NCI-H187 treated with DMSO at 0.1 percent for 48 hours (cell line): ENCODE data around the gene VTCN1.
A peak's percentile ranks its signal among the peaks of the same experiment; 100 is the strongest.
"Not testable (repeated sequence)": the region's sequence is repeated elsewhere in the genome, so short reads cannot be mapped to it uniquely, and the experiment has no call there.

Experiments
- DNase-seq: peaks from one replicate; lab custom pipeline; 2025; lab: John Stamatoyannopoulos, UW

The VTCN1 gene

GRCh38 chr1:117166076-117166475 lies 44.7 kb downstream of the VTCN1 start:
- no peak for DNase-seq

- DNase-seq = no peak
Measured at GRCh38 chr1:117164209-117164608, 46.5 kb downstream of the VTCN1 start.

GRCh38 chr1:117162816-117163215 lies 47.9 kb downstream of the VTCN1 start:
- no peak for DNase-seq

GRCh38 chr1:117161887-117162286 lies 48.8 kb downstream of the VTCN1 start:
- no peak for DNase-seq

- DNase-seq = not testable (repeated sequence)
Measured at GRCh38 chr1:117151305-117151704, 59.4 kb downstream of the VTCN1 start.

- DNase-seq = no peak
Measured at GRCh38 chr1:117150316-117150715, 60.4 kb downstream of the VTCN1 start.

- DNase-seq = no peak
Measured at GRCh38 chr1:117147856-117148588, 62.7 kb downstream of the VTCN1 start.

- no peak for DNase-seq
Measured at GRCh38 chr1:117147341-117147831, 63.3 kb downstream of the VTCN1 start.

GRCh38 chr1:117146575-117147340 lies 64.0 kb downstream of the VTCN1 start:
- DNase-seq = no peak

GRCh38 chr1:117146072-117146471 lies 64.7 kb downstream of the VTCN1 start:
- DNase-seq = no peak

- no peak for DNase-seq
Measured at GRCh38 chr1:117143871-117144270, 66.9 kb downstream of the VTCN1 start.

- DNase-seq = no peak
Measured at GRCh38 chr1:117143172-117143571, 67.6 kb downstream of the VTCN1 start.

GRCh38 chr1:117142200-117142599 lies 68.5 kb downstream of the VTCN1 start:
- no peak for DNase-seq

GRCh38 chr1:117138561-117138960 lies 72.2 kb downstream of the VTCN1 start:
- no peak for DNase-seq

- no peak for DNase-seq
Measured at GRCh38 chr1:117138106-117138505, 72.6 kb downstream of the VTCN1 start.

- no peak for DNase-seq
Measured at GRCh38 chr1:117137281-117137855, 73.4 kb downstream of the VTCN1 start.

- DNase-seq = no peak
Measured at GRCh38 chr1:117136749-117137148, 74.0 kb downstream of the VTCN1 start.

GRCh38 chr1:117135329-117135728 lies 75.4 kb downstream of the VTCN1 start:
- no peak for DNase-seq

- DNase-seq = no peak
Measured at GRCh38 chr1:117130526-117130925, 80.2 kb downstream of the VTCN1 start.

GRCh38 chr1:117128323-117129079 lies 82.2 kb downstream of the VTCN1 start:
- DNase-seq = no peak

- peak; percentile 86 for DNase-seq
Measured at GRCh38 chr1:117127795-117128194, 82.9 kb downstream of the VTCN1 start.

GRCh38 chr1:117124661-117125060 lies 86.1 kb downstream of the VTCN1 start:
- no peak for DNase-seq
